H1 (cell line): Measurements from ENCODE around the gene TLE1. TPM values are rescaled to one million over a fixed set of nuclear protein-coding genes. Genes with fewer than 3 reads are reported as not detected.

Source experiments
- BRCA1 ChIP-seq: IDR thresholded peaks from 2 replicates; pipeline ENCODE4 v1.6.1; 2012; ENCODE audit warnings: low read depth, low read length, improper control_type of control experiment
- EZH2 ChIP-seq: fragments of 200-600 bp; sonication (generic); IDR thresholded peaks from 2 replicates; pipeline ENCODE4 v1.7.1; 2012; ENCODE audit warnings: low read depth, mild to moderate bottlenecking, moderate library complexity, low read length, inconsistent platforms; ENCODE audit not compliant: severe bottlenecking
- GTF2F1 ChIP-seq: IDR thresholded peaks from 2 replicates; pipeline ENCODE4 v1.6.1; 2012; ENCODE audit warnings: low read depth, low read length, improper control_type of control experiment, borderline replicate concordance
- HDAC6 ChIP-seq: IDR thresholded peaks from one replicate; pipeline ENCODE4 v1.7.1; 2012; ENCODE audit warnings: low read depth, mild to moderate bottlenecking, inconsistent platforms, low read length, moderate library complexity
- SIN3A ChIP-seq, 2 experiments: IDR thresholded peaks in 1 of 2; conservative IDR thresholded peaks in 1 of 2; 2 replicates each; pipeline ENCODE4 v1.6.1; 2011 to 2012; ENCODE audit warnings: low read length in 2 of 2, improper control_type of control experiment in 1 of 2, low read depth in 1 of 2, mild to moderate bottlenecking in 1 of 2
- SP4 ChIP-seq: IDR thresholded peaks from 2 replicates; pipeline ENCODE4 v1.6.1; 2012; ENCODE audit warnings: low read length, inconsistent platforms
- polyA plus RNA-seq, 7 experiments: library from polyadenylated mRNA; depleted of rRNA in 3 of 7; stranded (reverse) in 5 of 7; unstranded in 2 of 7; fragments of >200 nt in 5 of 7; fragments of 200-250 nt in 2 of 7; gene quantifications; 1 replicate in 5 of 7; 2 replicates in 1 of 7; 4 replicates in 1 of 7; pipeline versions ENCODE4 v1.2.1 to v1.2.3, GENCODE V29; 2011 to 2013; ENCODE audit warnings: missing spikeins in 2 of 7, mixed read lengths in 2 of 7
- total RNA-seq: library from RNA; stranded (reverse); fragmentation: NEBNext Ultra II Directional; extraction: Animal tissue kit (Norgen Biotek cat#: 25700); gene quantifications from 2 replicates; pipeline ENCODE4 v1.2.1, GENCODE V29; 2021
- TF ChIP-seq, protein P1 (sequence below): fragments of 300-600 bp; sonication (generic); IDR thresholded peaks from 2 replicates; pipeline ENCODE4 v1.7.1; 2012; ENCODE audit warnings: low read length, moderate library complexity, mild to moderate bottlenecking, inconsistent platforms; ENCODE audit not compliant: insufficient replicate concordance
- TF ChIP-seq, protein P2 (sequence below): IDR thresholded peaks from 2 replicates; pipeline ENCODE4 v1.6.1; 2011; ENCODE audit warnings: low read depth, mild to moderate bottlenecking, low read length; ENCODE audit not compliant: insufficient read depth

The TLE1 gene
- total and polyA plus RNA-seq, 2 of the 8 experiments (the other 6 are each of a cell fraction or from before 2014, with no cell fraction given), result 81.8 to 91.6 TPM

DNA sequence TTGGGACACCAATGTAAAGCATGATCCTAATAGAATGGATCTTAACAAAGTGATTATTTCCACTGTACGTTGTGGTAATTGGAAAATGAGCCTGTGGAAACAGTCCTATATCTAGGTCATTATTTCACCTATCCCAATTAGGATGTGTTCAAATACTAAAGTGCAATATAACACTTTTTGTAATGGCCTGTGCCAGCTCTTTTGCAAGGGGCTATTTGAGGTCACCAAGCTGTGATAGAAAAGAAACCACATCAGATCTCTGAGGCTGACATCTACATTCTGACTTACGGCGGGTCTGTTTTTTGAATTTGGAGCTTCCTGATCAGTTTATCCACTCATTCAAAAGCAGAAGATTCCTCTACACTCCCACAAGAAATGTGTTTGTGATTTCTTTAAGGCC lies 150.0 kb downstream of the TLE1 start (continued):
- TF ChIP-seq, protein P1, sequence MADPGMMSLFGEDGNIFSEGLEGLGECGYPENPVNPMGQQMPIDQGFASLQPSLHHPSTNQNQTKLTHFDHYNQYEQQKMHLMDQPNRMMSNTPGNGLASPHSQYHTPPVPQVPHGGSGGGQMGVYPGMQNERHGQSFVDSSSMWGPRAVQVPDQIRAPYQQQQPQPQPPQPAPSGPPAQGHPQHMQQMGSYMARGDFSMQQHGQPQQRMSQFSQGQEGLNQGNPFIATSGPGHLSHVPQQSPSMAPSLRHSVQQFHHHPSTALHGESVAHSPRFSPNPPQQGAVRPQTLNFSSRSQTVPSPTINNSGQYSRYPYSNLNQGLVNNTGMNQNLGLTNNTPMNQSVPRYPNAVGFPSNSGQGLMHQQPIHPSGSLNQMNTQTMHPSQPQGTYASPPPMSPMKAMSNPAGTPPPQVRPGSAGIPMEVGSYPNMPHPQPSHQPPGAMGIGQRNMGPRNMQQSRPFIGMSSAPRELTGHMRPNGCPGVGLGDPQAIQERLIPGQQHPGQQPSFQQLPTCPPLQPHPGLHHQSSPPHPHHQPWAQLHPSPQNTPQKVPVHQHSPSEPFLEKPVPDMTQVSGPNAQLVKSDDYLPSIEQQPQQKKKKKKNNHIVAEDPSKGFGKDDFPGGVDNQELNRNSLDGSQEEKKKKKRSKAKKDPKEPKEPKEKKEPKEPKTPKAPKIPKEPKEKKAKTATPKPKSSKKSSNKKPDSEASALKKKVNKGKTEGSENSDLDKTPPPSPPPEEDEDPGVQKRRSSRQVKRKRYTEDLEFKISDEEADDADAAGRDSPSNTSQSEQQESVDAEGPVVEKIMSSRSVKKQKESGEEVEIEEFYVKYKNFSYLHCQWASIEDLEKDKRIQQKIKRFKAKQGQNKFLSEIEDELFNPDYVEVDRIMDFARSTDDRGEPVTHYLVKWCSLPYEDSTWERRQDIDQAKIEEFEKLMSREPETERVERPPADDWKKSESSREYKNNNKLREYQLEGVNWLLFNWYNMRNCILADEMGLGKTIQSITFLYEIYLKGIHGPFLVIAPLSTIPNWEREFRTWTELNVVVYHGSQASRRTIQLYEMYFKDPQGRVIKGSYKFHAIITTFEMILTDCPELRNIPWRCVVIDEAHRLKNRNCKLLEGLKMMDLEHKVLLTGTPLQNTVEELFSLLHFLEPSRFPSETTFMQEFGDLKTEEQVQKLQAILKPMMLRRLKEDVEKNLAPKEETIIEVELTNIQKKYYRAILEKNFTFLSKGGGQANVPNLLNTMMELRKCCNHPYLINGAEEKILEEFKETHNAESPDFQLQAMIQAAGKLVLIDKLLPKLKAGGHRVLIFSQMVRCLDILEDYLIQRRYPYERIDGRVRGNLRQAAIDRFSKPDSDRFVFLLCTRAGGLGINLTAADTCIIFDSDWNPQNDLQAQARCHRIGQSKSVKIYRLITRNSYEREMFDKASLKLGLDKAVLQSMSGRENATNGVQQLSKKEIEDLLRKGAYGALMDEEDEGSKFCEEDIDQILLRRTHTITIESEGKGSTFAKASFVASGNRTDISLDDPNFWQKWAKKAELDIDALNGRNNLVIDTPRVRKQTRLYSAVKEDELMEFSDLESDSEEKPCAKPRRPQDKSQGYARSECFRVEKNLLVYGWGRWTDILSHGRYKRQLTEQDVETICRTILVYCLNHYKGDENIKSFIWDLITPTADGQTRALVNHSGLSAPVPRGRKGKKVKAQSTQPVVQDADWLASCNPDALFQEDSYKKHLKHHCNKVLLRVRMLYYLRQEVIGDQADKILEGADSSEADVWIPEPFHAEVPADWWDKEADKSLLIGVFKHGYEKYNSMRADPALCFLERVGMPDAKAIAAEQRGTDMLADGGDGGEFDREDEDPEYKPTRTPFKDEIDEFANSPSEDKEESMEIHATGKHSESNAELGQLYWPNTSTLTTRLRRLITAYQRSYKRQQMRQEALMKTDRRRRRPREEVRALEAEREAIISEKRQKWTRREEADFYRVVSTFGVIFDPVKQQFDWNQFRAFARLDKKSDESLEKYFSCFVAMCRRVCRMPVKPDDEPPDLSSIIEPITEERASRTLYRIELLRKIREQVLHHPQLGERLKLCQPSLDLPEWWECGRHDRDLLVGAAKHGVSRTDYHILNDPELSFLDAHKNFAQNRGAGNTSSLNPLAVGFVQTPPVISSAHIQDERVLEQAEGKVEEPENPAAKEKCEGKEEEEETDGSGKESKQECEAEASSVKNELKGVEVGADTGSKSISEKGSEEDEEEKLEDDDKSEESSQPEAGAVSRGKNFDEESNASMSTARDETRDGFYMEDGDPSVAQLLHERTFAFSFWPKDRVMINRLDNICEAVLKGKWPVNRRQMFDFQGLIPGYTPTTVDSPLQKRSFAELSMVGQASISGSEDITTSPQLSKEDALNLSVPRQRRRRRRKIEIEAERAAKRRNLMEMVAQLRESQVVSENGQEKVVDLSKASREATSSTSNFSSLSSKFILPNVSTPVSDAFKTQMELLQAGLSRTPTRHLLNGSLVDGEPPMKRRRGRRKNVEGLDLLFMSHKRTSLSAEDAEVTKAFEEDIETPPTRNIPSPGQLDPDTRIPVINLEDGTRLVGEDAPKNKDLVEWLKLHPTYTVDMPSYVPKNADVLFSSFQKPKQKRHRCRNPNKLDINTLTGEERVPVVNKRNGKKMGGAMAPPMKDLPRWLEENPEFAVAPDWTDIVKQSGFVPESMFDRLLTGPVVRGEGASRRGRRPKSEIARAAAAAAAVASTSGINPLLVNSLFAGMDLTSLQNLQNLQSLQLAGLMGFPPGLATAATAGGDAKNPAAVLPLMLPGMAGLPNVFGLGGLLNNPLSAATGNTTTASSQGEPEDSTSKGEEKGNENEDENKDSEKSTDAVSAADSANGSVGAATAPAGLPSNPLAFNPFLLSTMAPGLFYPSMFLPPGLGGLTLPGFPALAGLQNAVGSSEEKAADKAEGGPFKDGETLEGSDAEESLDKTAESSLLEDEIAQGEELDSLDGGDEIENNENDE, result no peak
- TF ChIP-seq, protein P2, sequence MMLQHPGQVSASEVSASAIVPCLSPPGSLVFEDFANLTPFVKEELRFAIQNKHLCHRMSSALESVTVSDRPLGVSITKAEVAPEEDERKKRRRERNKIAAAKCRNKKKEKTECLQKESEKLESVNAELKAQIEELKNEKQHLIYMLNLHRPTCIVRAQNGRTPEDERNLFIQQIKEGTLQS, result no peak
- no peak for TF ChIP-seq BRCA1
- no peak for TF ChIP-seq SP4
- TF ChIP-seq SIN3A (conservative IDR thresholded peaks at IDR 0.05 in 1 of 2, IDR thresholded peaks at IDR 0.05 in 1 of 2; ENCODE audit: low read depth in 1 of 2, low read length in 2 of 2), result no peak
- TF ChIP-seq GTF2F1, result no peak
- no peak for TF ChIP-seq EZH2
- no peak for TF ChIP-seq HDAC6
